ENCODE results near the gene FKRP. TPM values are rescaled to one million over a fixed set of nuclear protein-coding genes. Genes with fewer than 3 reads are reported as not detected.

Gene FKRP
- total RNA-seq, 1 experiment from 2014 or later = 18.4 TPM

DNA sequence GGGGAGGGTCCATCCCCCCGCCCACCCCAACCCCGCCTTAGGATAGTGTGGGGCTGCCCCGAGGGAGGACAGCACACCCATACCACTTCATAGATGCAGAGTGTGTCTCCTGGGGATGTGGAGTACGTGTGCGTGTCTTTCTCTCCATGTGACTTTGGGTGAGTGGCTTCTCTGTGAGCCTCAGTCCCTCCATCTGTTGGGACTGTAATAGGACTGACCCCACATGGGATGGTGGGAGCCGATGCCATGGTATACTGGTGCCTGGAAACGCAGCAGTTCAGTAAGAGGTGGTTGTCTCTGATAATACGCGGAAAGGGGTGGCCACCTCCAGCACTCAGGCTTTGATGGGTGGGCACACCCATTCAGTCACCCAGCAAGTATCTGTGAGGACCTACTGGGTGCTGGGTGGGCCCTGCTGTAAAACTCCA, 28.1 kb upstream of the FKRP start:
- no peaks in the 10 kb centered on the region for H3K9me2 ChIP-seq (replicated peaks; ENCODE audit: insufficient read depth, low read length)
- peaks cover 29% of the 10 kb centered on the region for H3K79me2 ChIP-seq (ENCODE audit: low read length)
- peak overlapping the region; percentile 75 for H3K4me3 ChIP-seq (ENCODE audit: low read length)
- H4K20me1 ChIP-seq (ENCODE audit: insufficient read depth, low read depth, low read length) = no peaks in the 10 kb centered on the region
- H3K4me2 ChIP-seq (ENCODE audit: low read depth, low read length, poor library complexity, severe bottlenecking) = peak overlapping the region; percentile 99
- no peaks in the 10 kb centered on the region for H3K27me3 ChIP-seq (ENCODE audit: low read length)
- no peak overlapping the region for H2AFZ ChIP-seq (ENCODE audit: low read length)
- H3K36me3 ChIP-seq (ENCODE audit: insufficient read depth, low read length) = no peaks in the 10 kb centered on the region
- peak overlapping the region; percentile 81 for H3K27ac ChIP-seq (ENCODE audit: low read length)
- peak overlapping the region; percentile 94 for H3K9ac ChIP-seq (ENCODE audit: low read length)
- peak; percentile 52 for DNase-seq
- no peaks in the 10 kb centered on the region for H3K9me3 ChIP-seq (ENCODE audit: low read length)
- peaks cover 76% of the 10 kb centered on the region for H3K4me1 ChIP-seq (ENCODE audit: low read length)

GRCh38 chr19:46718157-46718933, 27.5 kb upstream of the FKRP start:
- Histone ChIP-seq H3K27me3 (ENCODE audit: low read length) (no peaks in the 10 kb centered on the region), H4K20me1 (ENCODE audit: insufficient read depth, low read depth, low read length) (no peaks in the 10 kb centered on the region), H3K79me2 (ENCODE audit: low read length) (peaks cover 27% of the 10 kb centered on the region), H3K27ac (ENCODE audit: low read length) (peak overlapping the region; percentile 81), H2AFZ (ENCODE audit: low read length) (no peak overlapping the region), H3K4me3 (ENCODE audit: low read length) (peak overlapping the region; percentile 75; the same call in 1 of the 2 replicates), H3K36me3 (ENCODE audit: insufficient read depth, low read length) (no peaks in the 10 kb centered on the region), H3K4me1 (ENCODE audit: low read length) (peaks cover 77% of the 10 kb centered on the region), H3K9me3 (ENCODE audit: low read length) (no peaks in the 10 kb centered on the region), H3K9ac (ENCODE audit: low read length) (peak overlapping the region; percentile 94), H3K4me2 (ENCODE audit: low read depth, low read length, poor library complexity, severe bottlenecking) (peak overlapping the region; percentile 99), H3K9me2 (replicated peaks; ENCODE audit: insufficient read depth, low read length) (no peaks in the 10 kb centered on the region)
- DNase-seq = peak; percentile 79

- peaks cover 23% of the 10 kb centered on the region for H3K79me2 ChIP-seq (ENCODE audit: low read length)
- no peaks in the 10 kb centered on the region for H3K27me3 ChIP-seq (ENCODE audit: low read length)
- peak overlapping the region; percentile 26; the same call in 1 of the 2 replicates for H3K4me3 ChIP-seq (ENCODE audit: low read length)
- H3K36me3 ChIP-seq (ENCODE audit: insufficient read depth, low read length) = no peaks in the 10 kb centered on the region
- no peaks in the 10 kb centered on the region for H3K9me3 ChIP-seq (ENCODE audit: low read length)
- no peaks in the 10 kb centered on the region for H3K9me2 ChIP-seq (replicated peaks; ENCODE audit: insufficient read depth, low read length)
- peak overlapping the region; percentile 99 for H3K4me2 ChIP-seq (ENCODE audit: low read depth, low read length, poor library complexity, severe bottlenecking)
- no peak overlapping the region for H2AFZ ChIP-seq (ENCODE audit: low read length)
- no peaks in the 10 kb centered on the region for H4K20me1 ChIP-seq (ENCODE audit: insufficient read depth, low read depth, low read length)
- H3K27ac ChIP-seq (ENCODE audit: low read length) = peak overlapping the region; percentile 81
- peak overlapping the region; percentile 94 for H3K9ac ChIP-seq (ENCODE audit: low read length)
- peaks cover 73% of the 10 kb centered on the region for H3K4me1 ChIP-seq (ENCODE audit: low read length)
- peak; percentile 86 for DNase-seq
Measured at GRCh38 chr19:46718934-46719622, 26.8 kb upstream of the FKRP start.

DNA sequence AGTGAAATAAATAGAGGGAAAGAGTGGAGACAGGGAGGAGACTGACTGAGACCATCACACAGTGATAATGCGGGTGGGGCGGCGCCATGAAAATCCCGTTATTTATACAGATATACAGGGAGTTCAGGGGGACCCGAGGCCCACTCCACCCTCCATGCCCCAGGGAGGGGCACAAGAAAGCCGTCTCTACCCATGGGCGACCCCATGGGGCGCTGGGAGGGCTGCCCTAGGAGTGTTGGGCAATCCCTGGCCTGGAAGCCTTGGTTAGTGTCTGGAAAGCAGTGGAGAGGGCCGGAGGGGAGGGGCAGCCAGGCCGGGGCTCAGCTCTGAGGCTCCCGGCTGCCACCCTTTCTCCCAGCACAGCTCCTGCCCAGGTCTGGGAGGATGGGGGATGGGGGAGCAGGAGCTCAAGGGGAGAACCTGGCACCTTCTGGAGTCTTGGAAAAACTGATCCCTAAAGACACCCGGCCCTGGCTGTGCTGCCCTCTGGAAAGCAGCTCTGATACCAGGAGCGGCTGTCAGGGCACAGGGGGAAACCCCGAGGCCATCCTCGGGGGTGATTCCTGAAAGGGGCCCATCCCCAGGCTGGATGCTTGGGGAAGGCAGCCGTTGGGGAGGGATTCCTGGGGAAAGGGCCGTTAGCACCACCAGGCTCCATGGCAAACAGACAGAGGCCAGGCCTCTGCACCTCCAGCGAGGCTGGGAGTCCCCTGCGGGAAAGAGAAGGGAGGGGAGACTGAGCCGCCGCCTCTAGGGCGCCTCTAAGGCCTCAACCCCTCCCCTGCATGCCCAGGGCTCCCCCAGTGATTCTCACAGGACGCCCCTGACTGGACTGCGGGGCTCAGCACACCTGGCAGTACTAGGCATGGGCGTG, 26.0 kb upstream of the FKRP start:
- DNase-seq = peak; percentile 47
- Histone ChIP-seq H4K20me1 (ENCODE audit: insufficient read depth, low read depth, low read length) (no peaks in the 10 kb centered on the region), H3K79me2 (ENCODE audit: low read length) (peaks cover 20% of the 10 kb centered on the region), H3K9ac (ENCODE audit: low read length) (peak overlapping the region; percentile 94), H3K9me3 (ENCODE audit: low read length) (no peaks in the 10 kb centered on the region), H3K27ac (ENCODE audit: low read length) (peak overlapping the region; percentile 81), H3K4me3 (ENCODE audit: low read length) (peak overlapping the region; percentile 26; the same call in 1 of the 2 replicates), H3K4me2 (ENCODE audit: low read depth, low read length, poor library complexity, severe bottlenecking) (peak overlapping the region; percentile 99), H3K4me1 (ENCODE audit: low read length) (peaks cover 67% of the 10 kb centered on the region), H2AFZ (ENCODE audit: low read length) (no peak overlapping the region), H3K9me2 (replicated peaks; ENCODE audit: insufficient read depth, low read length) (no peaks in the 10 kb centered on the region), H3K27me3 (ENCODE audit: low read length) (no peaks in the 10 kb centered on the region), H3K36me3 (ENCODE audit: insufficient read depth, low read length) (no peaks in the 10 kb centered on the region)

- no peaks in the 10 kb centered on the region for H3K9me2 ChIP-seq (replicated peaks; ENCODE audit: insufficient read depth, low read length)
- no peak for DNase-seq
- no peaks in the 10 kb centered on the region for H3K36me3 ChIP-seq (ENCODE audit: insufficient read depth, low read length)
Measured at GRCh38 chr19:46720503-46721239, 25.2 kb upstream of the FKRP start.

DNA sequence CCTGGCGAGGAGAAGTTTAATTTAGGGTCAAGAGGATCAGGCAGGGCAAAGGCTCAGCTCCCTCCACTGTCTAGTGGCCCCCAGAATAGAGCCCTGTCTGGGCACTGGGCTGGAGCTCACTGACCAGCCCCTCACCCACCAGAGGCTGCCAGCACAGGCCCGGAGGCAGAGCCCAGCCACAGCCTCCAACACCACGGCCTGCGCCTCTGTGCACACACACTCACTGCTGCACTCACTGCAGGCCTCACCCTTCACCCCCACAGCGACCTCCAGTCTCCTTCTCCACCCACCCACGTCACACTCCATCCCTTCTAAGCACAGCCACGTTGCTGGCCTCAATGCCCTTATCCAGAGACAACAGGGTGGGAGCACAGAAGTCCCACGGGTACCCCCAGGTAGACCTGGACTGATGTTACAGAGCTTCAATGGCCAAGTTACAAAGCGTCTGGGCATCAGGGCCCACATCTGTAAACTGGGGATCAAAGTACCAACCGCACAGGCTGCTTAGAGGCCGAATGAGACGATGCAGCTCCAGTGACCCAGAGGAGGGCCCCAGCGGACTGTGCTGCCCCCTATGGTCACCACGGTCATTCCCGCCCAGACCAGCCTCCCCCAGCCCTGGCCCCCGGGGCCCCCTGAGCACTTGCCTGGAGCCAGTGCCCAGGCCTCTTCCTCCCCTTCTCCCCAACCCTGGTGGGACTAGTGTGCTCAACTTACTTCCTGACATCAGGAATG, 24.4 kb upstream of the FKRP start:
- 0 out of 2 replicates have a peak overlapping the region, but pooled peaks have one; percentile 2 for H3K9ac ChIP-seq (ENCODE audit: low read length)
- no peaks in the 10 kb centered on the region for H3K27me3 ChIP-seq (ENCODE audit: low read length)
- peaks cover 4% of the 10 kb centered on the region for H3K79me2 ChIP-seq (ENCODE audit: low read length)
- H2AFZ ChIP-seq (ENCODE audit: low read length) = no peak overlapping the region
- H4K20me1 ChIP-seq (ENCODE audit: insufficient read depth, low read depth, low read length) = no peaks in the 10 kb centered on the region; the same call in 1 of the 2 replicates
- H3K27ac ChIP-seq (ENCODE audit: low read length) = peak overlapping the region; percentile 81
- no peak overlapping the region for H3K4me2 ChIP-seq (ENCODE audit: low read depth, low read length, poor library complexity, severe bottlenecking)
- peak; percentile 43 for DNase-seq
- H3K4me3 ChIP-seq (ENCODE audit: low read length) = no peak overlapping the region
- H3K9me3 ChIP-seq (ENCODE audit: low read length) = no peaks in the 10 kb centered on the region
- no peaks in the 10 kb centered on the region for H3K36me3 ChIP-seq (ENCODE audit: insufficient read depth, low read length)
- no peaks in the 10 kb centered on the region for H3K9me2 ChIP-seq (replicated peaks; ENCODE audit: insufficient read depth, low read length)
- H3K4me1 ChIP-seq (ENCODE audit: low read length) = peaks cover 56% of the 10 kb centered on the region

More at GRCh38 chr19:46720503-46721239, 25.2 kb upstream of the FKRP start:
- peak overlapping the region; percentile 94 for H3K9ac ChIP-seq (ENCODE audit: low read length)
- no peaks in the 10 kb centered on the region for H3K9me3 ChIP-seq (ENCODE audit: low read length)
- H3K4me3 ChIP-seq (ENCODE audit: low read length) = no peak overlapping the region
- peaks cover 59% of the 10 kb centered on the region for H3K4me1 ChIP-seq (ENCODE audit: low read length)
- H3K27ac ChIP-seq (ENCODE audit: low read length) = peak overlapping the region; percentile 81
- H2AFZ ChIP-seq (ENCODE audit: low read length) = no peak overlapping the region
- H3K4me2 ChIP-seq (ENCODE audit: low read depth, low read length, poor library complexity, severe bottlenecking) = peak overlapping the region; percentile 99
- no peaks in the 10 kb centered on the region for H3K27me3 ChIP-seq (ENCODE audit: low read length)
- H4K20me1 ChIP-seq (ENCODE audit: insufficient read depth, low read depth, low read length) = no peaks in the 10 kb centered on the region
- peaks cover 12% of the 10 kb centered on the region for H3K79me2 ChIP-seq (ENCODE audit: low read length)

DNA sequence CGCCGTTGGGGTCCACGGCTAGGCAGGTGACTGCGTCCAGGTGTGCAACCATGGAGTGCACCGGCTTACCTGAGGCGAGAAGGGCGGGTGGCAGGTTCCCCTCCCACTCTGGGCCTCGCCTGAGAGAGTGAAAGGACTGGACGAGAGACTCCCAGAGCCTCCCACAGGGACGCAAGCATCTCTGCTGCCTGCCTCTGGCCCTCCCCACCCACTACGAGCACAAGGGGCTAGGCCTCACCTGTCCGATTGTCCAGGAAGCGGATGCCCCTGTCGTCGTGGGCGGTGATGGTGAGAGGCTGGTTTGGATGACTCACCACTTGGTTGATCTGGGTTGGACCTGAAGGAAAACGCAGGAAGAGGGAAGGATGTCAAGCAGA, 23.9 kb upstream of the FKRP start:
- Histone ChIP-seq H3K79me2 (ENCODE audit: low read length) (peaks cover 1% of the 10 kb centered on the region; the same call in 1 of the 2 replicates), H2AFZ (ENCODE audit: low read length) (no peak overlapping the region), H3K27ac (ENCODE audit: low read length) (no peak overlapping the region), H3K36me3 (ENCODE audit: insufficient read depth, low read length) (peaks cover 5% of the 10 kb centered on the region), H3K9ac (ENCODE audit: low read length) (no peak overlapping the region), H3K9me2 (replicated peaks; ENCODE audit: insufficient read depth, low read length) (no peaks in the 10 kb centered on the region), H3K4me1 (ENCODE audit: low read length) (peaks cover 56% of the 10 kb centered on the region), H3K27me3 (ENCODE audit: low read length) (no peaks in the 10 kb centered on the region), H4K20me1 (ENCODE audit: insufficient read depth, low read depth, low read length) (peaks cover 2% of the 10 kb centered on the region), H3K4me3 (ENCODE audit: low read length) (no peak overlapping the region), H3K4me2 (ENCODE audit: low read depth, low read length, poor library complexity, severe bottlenecking) (no peak overlapping the region), H3K9me3 (ENCODE audit: low read length) (no peaks in the 10 kb centered on the region)
- no peak for DNase-seq

Data from Karpas-422 (cell line).